HepG2 (cell line): ENCODE data around the gene ZFPL1. TPM values are rescaled to one million over a fixed set of nuclear protein-coding genes. Genes with fewer than 3 reads are reported as not detected.

Experiments used
- ATRX ChIP-seq: sonication (generic); formaldehyde crosslinking; IDR thresholded peaks from 2 replicates; pipeline ENCODE4 v1.4.0; 2020; ENCODE audit warnings: missing genetic modification reagents, borderline replicate concordance
- BCL6 ChIP-seq: IDR thresholded peaks from 2 replicates; pipeline ENCODE4 v1.6.1; 2016; ENCODE audit warnings: missing genetic modification reagents, missing compliant biosample characterization
- BHLHE40 ChIP-seq: IDR thresholded peaks from 2 replicates; pipeline ENCODE4 v1.6.1; 2011; ENCODE audit warnings: low read length, improper control_type of control experiment
- DMAP1 ChIP-seq: IDR thresholded peaks from 2 replicates; pipeline ENCODE4 v1.6.1; 2016
- ELF3 ChIP-seq: IDR thresholded peaks from 2 replicates; pipeline ENCODE4 v1.6.1; 2016; ENCODE audit warnings: missing genetic modification reagents, missing compliant biosample characterization
- GATAD2A ChIP-seq: IDR thresholded peaks from 2 replicates; pipeline ENCODE4 v1.6.1; 2016
- JDP2 ChIP-seq: sonication (generic); formaldehyde crosslinking; IDR thresholded peaks from 2 replicates; pipeline ENCODE4 v1.8.1; 2022; ENCODE audit warnings: missing genetic modification reagents, borderline replicate concordance
- KMT2B ChIP-seq: IDR thresholded peaks from 2 replicates; pipeline ENCODE4 v1.6.1; 2016; ENCODE audit warnings: missing genetic modification reagents, missing compliant biosample characterization
- MED8 ChIP-seq: sonication (generic); formaldehyde crosslinking; IDR thresholded peaks from 2 replicates; pipeline ENCODE4 v1.8.1; 2023; ENCODE audit warnings: mild to moderate bottlenecking, missing genetic modification reagents; ENCODE audit not compliant: insufficient replicate concordance
- NCOA1 ChIP-seq: sonication (generic); formaldehyde crosslinking; IDR thresholded peaks from 2 replicates; pipeline ENCODE4 v1.9.0; 2021; ENCODE audit warnings: missing genetic modification reagents
- PHF8 ChIP-seq: sonication (generic); formaldehyde crosslinking; IDR thresholded peaks from 2 replicates; pipeline ENCODE4 v1.5.0; 2020; ENCODE audit warnings: missing genetic modification reagents
- RAD21 ChIP-seq: fragments of 450-650 bp; formaldehyde crosslinking; IDR thresholded peaks from 2 replicates; pipeline ENCODE4 v1.5.0; 2020; ENCODE audit warnings: mild to moderate bottlenecking
- SMARCE1 ChIP-seq: fragments of 450-650 bp; IDR thresholded peaks from 2 replicates; pipeline ENCODE4 v1.6.1; 2017; ENCODE audit warnings: borderline replicate concordance
- YY1 ChIP-seq: IDR thresholded peaks from 2 replicates; pipeline ENCODE4 v1.6.1; 2011; ENCODE audit warnings: low read length, low read depth, moderate library complexity, mild to moderate bottlenecking; ENCODE audit not compliant: insufficient read depth, insufficient replicate concordance
- ZBTB1 ChIP-seq: sonication (generic); formaldehyde crosslinking; IDR thresholded peaks from 2 replicates; pipeline ENCODE4 v1.4.0; 2020; ENCODE audit warnings: missing genetic modification reagents, borderline replicate concordance
- ZIK1 ChIP-seq: sonication (generic); formaldehyde crosslinking; IDR thresholded peaks from 2 replicates; pipeline ENCODE4 v1.5.0; 2020; ENCODE audit warnings: mild to moderate bottlenecking, low read depth, missing genetic modification reagents, borderline replicate concordance
- ZNF230 ChIP-seq: sonication (generic); formaldehyde crosslinking; IDR thresholded peaks from 2 replicates; pipeline ENCODE4 v1.4.0; 2020; ENCODE audit warnings: mild to moderate bottlenecking, missing genetic modification reagents
- ZNF318 ChIP-seq: sonication (generic); formaldehyde crosslinking; IDR thresholded peaks from 2 replicates; pipeline ENCODE4 v1.4.0; 2020; ENCODE audit warnings: mild to moderate bottlenecking, missing genetic modification reagents
- ZNF543 ChIP-seq: sonication (generic); formaldehyde crosslinking; IDR thresholded peaks from 2 replicates; pipeline ENCODE4 v1.4.0; 2020; ENCODE audit warnings: mild to moderate bottlenecking, missing genetic modification reagents
- ZNF614 ChIP-seq: IDR thresholded peaks from 2 replicates; pipeline ENCODE4 v1.6.1; 2018; ENCODE audit warnings: missing biosample characterization, missing genetic modification reagents, inconsistent platforms, borderline replicate concordance
- polyA plus RNA-seq, 8 experiments: library from polyadenylated mRNA; depleted of rRNA in 3 of 8; stranded (reverse) in 7 of 8; unstranded in 1 of 8; fragments of >200 nt; fragmentation: Illumina TruSeq in 4 of 8; extraction: Trizol in 4 of 8; gene quantifications; 2 replicates each; pipeline versions ENCODE4 v1.2.1 to v1.2.3, GENCODE V29; 2011 to 2016; ENCODE audit warnings: low read depth in 4 of 8, missing spikeins in 1 of 8, mixed read lengths in 1 of 8; ENCODE audit not compliant: insufficient read depth in 1 of 8
- total RNA-seq, 5 experiments: library from RNA; depleted of rRNA; stranded (reverse); fragments of >200 nt; fragmentation: Illumina TruSeq; extraction: Trizol; gene quantifications; 2 replicates each; pipeline ENCODE4 v1.2.3, GENCODE V29; 2016; ENCODE audit warnings: low read depth in 1 of 5
- TF ChIP-seq, protein P1 (sequence below): sonication (generic); formaldehyde crosslinking; IDR thresholded peaks from 2 replicates; pipeline ENCODE4 v1.4.0; 2020; ENCODE audit warnings: mild to moderate bottlenecking, low read depth, missing genetic modification reagents

The ZFPL1 gene
- total and polyA plus RNA-seq, 2 of the 13 experiments (the other 11 are each of a cell fraction or from before 2014, with no cell fraction given) = 32.2 to 56.0 TPM

- TF ChIP-seq RAD21 (CRISPR knock-in tag) (no peak), ATRX (CRISPR knock-in tag) (no peak), ZNF614 (CRISPR knock-in tag) (no peak), GATAD2A (CRISPR knock-in tag) (0 out of 2 replicates have a peak, but pooled peaks have one; percentile 10), ZNF318 (no peak), MED8 (CRISPR knock-in tag) (no peak), BCL6 (CRISPR knock-in tag) (no peak), DMAP1 (CRISPR knock-in tag) (no peak), ELF3 (peak; percentile 35; the same call in 1 of the 2 replicates), JDP2 (CRISPR knock-in tag) (no peak), BHLHE40 (peak; percentile 63; the same call in 1 of the 2 replicates), ZNF230 (no peak), KMT2B (0 out of 2 replicates have a peak, but pooled peaks have one; percentile 12), ZIK1 (CRISPR knock-in tag) (no peak), ZBTB1 (CRISPR knock-in tag) (no peak), NCOA1 (no peak), ZNF543 (no peak), SMARCE1 (no peak), PHF8 (CRISPR knock-in tag) (no peak), YY1 (no peak)
- TF ChIP-seq, protein P1, sequence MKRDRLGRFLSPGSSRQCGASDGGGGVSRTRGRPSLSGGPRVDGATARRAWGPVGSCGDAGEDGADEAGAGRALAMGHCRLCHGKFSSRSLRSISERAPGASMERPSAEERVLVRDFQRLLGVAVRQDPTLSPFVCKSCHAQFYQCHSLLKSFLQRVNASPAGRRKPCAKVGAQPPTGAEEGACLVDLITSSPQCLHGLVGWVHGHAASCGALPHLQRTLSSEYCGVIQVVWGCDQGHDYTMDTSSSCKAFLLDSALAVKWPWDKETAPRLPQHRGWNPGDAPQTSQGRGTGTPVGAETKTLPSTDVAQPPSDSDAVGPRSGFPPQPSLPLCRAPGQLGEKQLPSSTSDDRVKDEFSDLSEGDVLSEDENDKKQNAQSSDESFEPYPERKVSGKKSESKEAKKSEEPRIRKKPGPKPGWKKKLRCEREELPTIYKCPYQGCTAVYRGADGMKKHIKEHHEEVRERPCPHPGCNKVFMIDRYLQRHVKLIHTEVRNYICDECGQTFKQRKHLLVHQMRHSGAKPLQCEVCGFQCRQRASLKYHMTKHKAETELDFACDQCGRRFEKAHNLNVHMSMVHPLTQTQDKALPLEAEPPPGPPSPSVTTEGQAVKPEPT (CRISPR knock-in tag) = no peak
These were observed 23.8 kb upstream of the ZFPL1 start (continued) for GRCh38 chr11:65059959-65060824.
